H9 (cell line): ENCODE results near the gene PRSS8. TPM values are rescaled to one million over a fixed set of nuclear protein-coding genes. Genes with fewer than 3 reads are reported as not detected.

Source experiments
- DNase-seq: peaks from one replicate; pipeline ENCODE4 v3.0.0-alpha.2; 2017
- H2AFZ ChIP-seq: one replicate; pipeline ENCODE4 v1.6.1; 2013; ENCODE audit warnings: mild to moderate bottlenecking, low read length, control low read depth, moderate library complexity
- H2AK5ac ChIP-seq: 2 replicates; pipeline ENCODE4 v1.6.1; 2013; ENCODE audit warnings: low read length, control low read depth, mixed read lengths; ENCODE audit not compliant: insufficient read length
- H2BK120ac ChIP-seq: one replicate; pipeline ENCODE4 v1.6.1; 2013; ENCODE audit warnings: low read depth, mild to moderate bottlenecking, low read length, control low read depth, inconsistent platforms; ENCODE audit not compliant: poor library complexity, severe bottlenecking
- H2BK12ac ChIP-seq: 2 replicates; pipeline ENCODE4 v1.6.1; 2013; ENCODE audit warnings: low read length, control low read depth, mixed read lengths, low read depth; ENCODE audit not compliant: insufficient read length
- H2BK15ac ChIP-seq: 2 replicates; pipeline ENCODE4 v1.6.1; 2013; ENCODE audit warnings: low read depth, low read length, control low read depth
- H2BK20ac ChIP-seq: one replicate; pipeline ENCODE4 v1.6.1; 2013; ENCODE audit warnings: low read depth, mild to moderate bottlenecking, low read length, control low read depth, inconsistent platforms; ENCODE audit not compliant: poor library complexity, severe bottlenecking
- H2BK5ac ChIP-seq: 2 replicates; pipeline ENCODE4 v1.6.1; 2013; ENCODE audit warnings: low read length, control low read depth, mixed read lengths; ENCODE audit not compliant: insufficient read length
- H3K14ac ChIP-seq: 2 replicates; pipeline ENCODE4 v1.6.1; 2013; ENCODE audit warnings: low read length, control low read depth; ENCODE audit not compliant: insufficient read depth
- H3K18ac ChIP-seq: 2 replicates; pipeline ENCODE4 v1.6.1; 2013; ENCODE audit warnings: low read depth, mild to moderate bottlenecking, mixed read lengths, low read length, control low read depth; ENCODE audit not compliant: insufficient read length
- H3K23ac ChIP-seq: 2 replicates; pipeline ENCODE4 v1.6.1; 2013; ENCODE audit warnings: low read length, control low read depth, mixed read lengths, low read depth; ENCODE audit not compliant: insufficient read length
- H3K23me2 ChIP-seq: 2 replicates; pipeline ENCODE4 v1.6.1; 2013; ENCODE audit warnings: low read depth, mild to moderate bottlenecking, mixed read lengths, low read length, control low read depth; ENCODE audit not compliant: insufficient read length, poor library complexity, severe bottlenecking
- H3K27ac ChIP-seq: 2 replicates; pipeline ENCODE4 v1.5.1; 2013; ENCODE audit warnings: low read length, control low read depth, mixed read lengths, low read depth; ENCODE audit not compliant: insufficient read length
- H3K27me3 ChIP-seq: 2 replicates; pipeline ENCODE4 v1.6.1; 2013; ENCODE audit warnings: low read length, control low read depth, inconsistent platforms; ENCODE audit not compliant: insufficient read depth
- H3K4ac ChIP-seq: 2 replicates; pipeline ENCODE4 v1.6.1; 2013; ENCODE audit warnings: low read depth, mild to moderate bottlenecking, control low read depth, inconsistent platforms, low read length, moderate library complexity
- H3K4me1 ChIP-seq: 2 replicates; pipeline ENCODE4 v1.6.1; 2013; ENCODE audit warnings: low read length, control low read depth, inconsistent platforms; ENCODE audit not compliant: insufficient read depth
- H3K4me2 ChIP-seq: 2 replicates; pipeline ENCODE4 v1.6.1; 2013; ENCODE audit warnings: low read length, control low read depth, mixed read lengths; ENCODE audit not compliant: insufficient read length, insufficient read depth
- H3K56ac ChIP-seq: 2 replicates; pipeline ENCODE4 v1.6.1; 2013; ENCODE audit warnings: low read depth, mild to moderate bottlenecking, mixed read lengths, low read length, control low read depth; ENCODE audit not compliant: insufficient read length
- H3K79me1 ChIP-seq: 2 replicates; pipeline ENCODE4 v1.6.1; 2013; ENCODE audit warnings: low read depth, mild to moderate bottlenecking, moderate library complexity, low read length, control low read depth, inconsistent platforms; ENCODE audit not compliant: insufficient read depth, poor library complexity, severe bottlenecking
- H3K79me2 ChIP-seq: 2 replicates; pipeline ENCODE4 v1.6.1; 2013; ENCODE audit warnings: low read length, control low read depth, inconsistent platforms; ENCODE audit not compliant: insufficient read depth
- H3K9ac ChIP-seq: 2 replicates; pipeline ENCODE4 v1.6.1; 2013; ENCODE audit warnings: low read length, control low read depth, mixed read lengths; ENCODE audit not compliant: insufficient read length; ENCODE audit errors: extremely low read depth
- H3K9me3 ChIP-seq: one replicate; pipeline ENCODE4 v1.6.1; 2013; ENCODE audit warnings: low read depth, low read length, inconsistent platforms; ENCODE audit not compliant: control insufficient read depth
- H3T11ph ChIP-seq: one replicate; pipeline ENCODE4 v1.6.1; 2013; ENCODE audit warnings: mild to moderate bottlenecking, low read length, control low read depth, inconsistent platforms
- H4K20me1 ChIP-seq: one replicate; pipeline ENCODE4 v1.6.1; 2013; ENCODE audit not compliant: control insufficient read depth, insufficient read length, insufficient read depth
- H4K5ac ChIP-seq: 2 replicates; pipeline ENCODE4 v1.6.1; 2013; ENCODE audit warnings: low read depth, mild to moderate bottlenecking, mixed read lengths, low read length, control low read depth; ENCODE audit not compliant: insufficient read length
- H4K8ac ChIP-seq: replicated peaks from 2 replicates; pipeline ENCODE4 v1.6.1; 2013; ENCODE audit warnings: low read length, control low read depth, mixed read lengths, low read depth; ENCODE audit not compliant: insufficient read length
- H4K91ac ChIP-seq: 2 replicates; pipeline ENCODE4 v1.6.1; 2013; ENCODE audit warnings: low read depth, mild to moderate bottlenecking, moderate library complexity, mixed read lengths, low read length, control low read depth; ENCODE audit not compliant: insufficient read length
- H3K27ac Mint-ChIP-seq, 3 experiments: 2 replicates in 2 of 3; 3 replicates in 1 of 3; pipeline ENCODE4 v1.8.0; 2020 to 2021; ENCODE audit warnings: mixed read lengths in 3 of 3, mild to moderate bottlenecking in 1 of 3, moderate library complexity in 1 of 3
- H3K27me3 Mint-ChIP-seq: 2 replicates; pipeline ENCODE4 v1.8.0; 2021; ENCODE audit warnings: low read depth, mild to moderate bottlenecking, moderate library complexity, mixed read lengths
- H3K36me3 Mint-ChIP-seq, 3 experiments: 2 replicates in 2 of 3; 3 replicates in 1 of 3; pipeline ENCODE4 v1.8.0; 2020 to 2021; ENCODE audit warnings: low read depth in 3 of 3, mixed read lengths in 3 of 3; ENCODE audit not compliant: insufficient read depth in 1 of 3
- H3K4me1 Mint-ChIP-seq, 2 experiments: 2 replicates each; pipeline ENCODE4 v1.8.0; 2020; ENCODE audit warnings: mixed read lengths in 2 of 2
- H3K4me3 Mint-ChIP-seq, 2 experiments: 2 replicates in 1 of 2; 3 replicates in 1 of 2; pipeline ENCODE4 v1.8.0; 2020 to 2021; ENCODE audit warnings: mild to moderate bottlenecking in 2 of 2, mixed read lengths in 2 of 2, moderate library complexity in 1 of 2
- H3K9me3 Mint-ChIP-seq, 2 experiments: 2 replicates in 1 of 2; 3 replicates in 1 of 2; pipeline ENCODE4 v1.8.0; 2020; ENCODE audit warnings: mild to moderate bottlenecking in 2 of 2, mixed read lengths in 2 of 2, moderate library complexity in 1 of 2
- WGBS: extraction: QIAGEN DNeasy Blood & Tissue Kit; methylation state at CpG from one replicate; pipeline ENCODE4 v1.1.7; 2013; ENCODE audit warnings: missing lambda C conversion rate, low lambda C conversion rate, mixed read lengths; ENCODE audit not compliant: insufficient read length; ENCODE audit errors: extremely low coverage; 5-methylcytosine and 5-hydroxymethylcytosine counted together
- total RNA-seq: library from RNA; stranded (reverse); gene quantifications from 2 replicates; pipeline ENCODE4 v1.2.1, GENCODE V29; 2021
- TF ChIP-seq, protein P1 (sequence below): fragments of 200-600 bp; sonication (generic); conservative IDR thresholded peaks from 3 replicates; pipeline ENCODE4 v1.8.0; 2021; ENCODE audit warnings: antibody characterized with exemption, mild to moderate bottlenecking

PRSS8 gene
- total RNA-seq, 1 experiment from 2014 or later, result 64.0 TPM

DNA sequence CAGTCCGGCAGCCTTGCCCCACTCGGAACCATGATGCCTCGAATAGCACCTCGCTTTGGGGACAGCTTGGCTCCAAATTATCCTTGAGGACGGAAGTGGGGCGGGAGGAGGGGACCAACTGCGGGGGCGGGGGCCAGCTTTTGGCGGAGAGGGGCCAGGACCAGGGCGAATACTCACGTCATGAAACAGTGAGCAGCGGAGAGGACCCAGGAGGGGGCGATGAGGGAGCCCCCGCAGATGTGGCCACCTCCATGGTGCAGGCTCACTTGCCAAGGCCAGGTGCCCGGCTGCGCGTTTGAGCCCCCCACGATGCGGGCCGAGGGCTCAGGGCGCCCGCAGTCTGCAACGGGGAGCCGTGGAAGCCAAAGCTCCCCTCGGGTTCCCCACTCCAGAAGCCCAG is 13.4 kb upstream of the PRSS8 start:
- Histone ChIP-seq H3K23me2 (peaks cover 7% of the 10 kb centered on the region), H2BK120ac (no peak overlapping the region), H2BK5ac (no peak overlapping the region), H3K4me2 (peak overlapping the region; percentile 71), H4K5ac (no peak overlapping the region), H4K20me1 (no peaks in the 10 kb centered on the region), H2AK5ac (no peak overlapping the region), H3K27ac (no peak overlapping the region), H3K56ac (no peak overlapping the region), H2BK12ac (no peak overlapping the region), H3K27me3 (no peaks in the 10 kb centered on the region), H3K4me1 (no peaks in the 10 kb centered on the region; the same call in 1 of the 2 replicates), H3T11ph (no peak overlapping the region), H3K4ac (no peak overlapping the region), H3K18ac (no peak overlapping the region), H2BK20ac (no peak overlapping the region), H3K79me1 (no peaks in the 10 kb centered on the region), H2AFZ (no peak overlapping the region), H3K79me2 (no peaks in the 10 kb centered on the region), H3K9ac (no peak overlapping the region), H3K9me3 (no peaks in the 10 kb centered on the region), H2BK15ac (no peak overlapping the region), H4K8ac (no peak overlapping the region), H3K23ac (no peak overlapping the region), H4K91ac (no peak overlapping the region), H3K14ac (no peak overlapping the region)
- H3K9me3 Mint-ChIP-seq, result no peaks in the 10 kb centered on the region; a peak in 1 of 5 replicates
- peak overlapping the region; percentile 36 to 47; a peak in 4 of 5 replicates for H3K4me3 Mint-ChIP-seq
- peaks cover 39% of the 10 kb centered on the region for H3K27me3 Mint-ChIP-seq
- no CpG with 5 or more reads among the region's 25 CpGs for WGBS
- no peak for DNase-seq
- H3K4me1 Mint-ChIP-seq, result peaks cover 15 to 38% of the 10 kb centered on the region in 2 experiments
- no peak overlapping the region for H3K27ac Mint-ChIP-seq
- TF ChIP-seq, protein P1, sequence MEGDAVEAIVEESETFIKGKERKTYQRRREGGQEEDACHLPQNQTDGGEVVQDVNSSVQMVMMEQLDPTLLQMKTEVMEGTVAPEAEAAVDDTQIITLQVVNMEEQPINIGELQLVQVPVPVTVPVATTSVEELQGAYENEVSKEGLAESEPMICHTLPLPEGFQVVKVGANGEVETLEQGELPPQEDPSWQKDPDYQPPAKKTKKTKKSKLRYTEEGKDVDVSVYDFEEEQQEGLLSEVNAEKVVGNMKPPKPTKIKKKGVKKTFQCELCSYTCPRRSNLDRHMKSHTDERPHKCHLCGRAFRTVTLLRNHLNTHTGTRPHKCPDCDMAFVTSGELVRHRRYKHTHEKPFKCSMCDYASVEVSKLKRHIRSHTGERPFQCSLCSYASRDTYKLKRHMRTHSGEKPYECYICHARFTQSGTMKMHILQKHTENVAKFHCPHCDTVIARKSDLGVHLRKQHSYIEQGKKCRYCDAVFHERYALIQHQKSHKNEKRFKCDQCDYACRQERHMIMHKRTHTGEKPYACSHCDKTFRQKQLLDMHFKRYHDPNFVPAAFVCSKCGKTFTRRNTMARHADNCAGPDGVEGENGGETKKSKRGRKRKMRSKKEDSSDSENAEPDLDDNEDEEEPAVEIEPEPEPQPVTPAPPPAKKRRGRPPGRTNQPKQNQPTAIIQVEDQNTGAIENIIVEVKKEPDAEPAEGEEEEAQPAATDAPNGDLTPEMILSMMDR, result no peak
- H3K36me3 Mint-ChIP-seq, result no peaks in the 10 kb centered on the region
